ENCODE data around the gene ARHGAP42. TPM values are rescaled to one million over a fixed set of nuclear protein-coding genes. Genes with fewer than 3 reads are reported as not detected.

Gene ARHGAP42
- total RNA-seq, 4 donors from 2014 or later = 24.5 to 49.5 (median 26.7) TPM

DNA sequence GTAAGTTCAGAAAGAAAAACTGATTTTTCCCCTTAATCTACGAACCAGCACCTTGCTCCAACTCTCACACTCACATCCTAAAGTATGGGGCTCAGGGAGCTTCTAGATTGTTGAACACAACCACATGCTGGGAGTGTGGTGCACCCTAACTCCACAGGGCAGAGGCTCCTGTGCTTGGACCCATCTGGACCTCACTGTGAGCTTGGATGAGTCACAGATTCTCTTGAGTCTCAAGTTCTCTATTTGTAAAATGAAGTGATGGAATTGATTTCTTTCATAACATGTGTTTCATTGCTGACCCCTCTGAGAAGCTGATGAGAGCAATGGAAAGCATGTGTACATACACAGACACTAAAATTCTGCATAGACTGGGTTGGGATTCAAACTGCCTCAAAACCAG lies 332.8 kb downstream of the ARHGAP42 start:
- H3K4me1 ChIP-seq = no peaks in the 10 kb centered on the region

DNA sequence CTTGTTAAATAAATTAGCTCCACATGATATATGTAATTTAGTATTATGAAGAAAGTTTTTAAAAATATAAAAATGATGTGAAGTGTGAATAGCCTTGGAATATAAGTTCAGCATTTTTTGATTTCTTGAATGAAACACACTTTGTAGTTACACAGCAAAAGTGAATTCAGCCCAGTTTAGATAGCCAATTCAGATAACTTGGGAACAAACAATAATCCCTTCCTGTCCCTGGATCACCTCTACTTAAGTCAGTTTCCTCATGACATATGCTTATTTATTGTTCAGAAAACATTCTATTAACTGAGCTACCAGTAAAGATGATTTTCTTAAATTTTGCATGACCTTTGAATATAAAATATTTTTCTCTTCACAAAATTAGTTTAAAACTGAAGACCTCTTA lies 335.2 kb downstream of the ARHGAP42 start:
- H3K4me3 ChIP-seq = no peak overlapping the region
- H3K27ac ChIP-seq = no peak overlapping the region
- no peak for TF ChIP-seq POLR2A (IDR thresholded peaks at IDR 0.05)
- TF ChIP-seq, protein P1, sequence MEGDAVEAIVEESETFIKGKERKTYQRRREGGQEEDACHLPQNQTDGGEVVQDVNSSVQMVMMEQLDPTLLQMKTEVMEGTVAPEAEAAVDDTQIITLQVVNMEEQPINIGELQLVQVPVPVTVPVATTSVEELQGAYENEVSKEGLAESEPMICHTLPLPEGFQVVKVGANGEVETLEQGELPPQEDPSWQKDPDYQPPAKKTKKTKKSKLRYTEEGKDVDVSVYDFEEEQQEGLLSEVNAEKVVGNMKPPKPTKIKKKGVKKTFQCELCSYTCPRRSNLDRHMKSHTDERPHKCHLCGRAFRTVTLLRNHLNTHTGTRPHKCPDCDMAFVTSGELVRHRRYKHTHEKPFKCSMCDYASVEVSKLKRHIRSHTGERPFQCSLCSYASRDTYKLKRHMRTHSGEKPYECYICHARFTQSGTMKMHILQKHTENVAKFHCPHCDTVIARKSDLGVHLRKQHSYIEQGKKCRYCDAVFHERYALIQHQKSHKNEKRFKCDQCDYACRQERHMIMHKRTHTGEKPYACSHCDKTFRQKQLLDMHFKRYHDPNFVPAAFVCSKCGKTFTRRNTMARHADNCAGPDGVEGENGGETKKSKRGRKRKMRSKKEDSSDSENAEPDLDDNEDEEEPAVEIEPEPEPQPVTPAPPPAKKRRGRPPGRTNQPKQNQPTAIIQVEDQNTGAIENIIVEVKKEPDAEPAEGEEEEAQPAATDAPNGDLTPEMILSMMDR (IDR thresholded peaks at IDR 0.05) = no peak
- H3K27me3 ChIP-seq = no peaks in the 10 kb centered on the region
- no peaks in the 10 kb centered on the region for H3K9me3 ChIP-seq
- H3K36me3 ChIP-seq = no peaks in the 10 kb centered on the region
- no peaks in the 10 kb centered on the region for H3K4me1 ChIP-seq
- no peak for DNase-seq

More for the DNA sequence above, 332.8 kb downstream of the ARHGAP42 start:
- no peaks in the 10 kb centered on the region for H3K9me3 ChIP-seq
- H3K4me3 ChIP-seq = no peak overlapping the region
- no peak for DNase-seq
- H3K27ac ChIP-seq = no peak overlapping the region
- no peak for TF ChIP-seq POLR2A (IDR thresholded peaks at IDR 0.05)
- TF ChIP-seq, protein P1 (IDR thresholded peaks at IDR 0.05) = no peak
- no peaks in the 10 kb centered on the region for H3K27me3 ChIP-seq
- H3K36me3 ChIP-seq = no peaks in the 10 kb centered on the region

DNA sequence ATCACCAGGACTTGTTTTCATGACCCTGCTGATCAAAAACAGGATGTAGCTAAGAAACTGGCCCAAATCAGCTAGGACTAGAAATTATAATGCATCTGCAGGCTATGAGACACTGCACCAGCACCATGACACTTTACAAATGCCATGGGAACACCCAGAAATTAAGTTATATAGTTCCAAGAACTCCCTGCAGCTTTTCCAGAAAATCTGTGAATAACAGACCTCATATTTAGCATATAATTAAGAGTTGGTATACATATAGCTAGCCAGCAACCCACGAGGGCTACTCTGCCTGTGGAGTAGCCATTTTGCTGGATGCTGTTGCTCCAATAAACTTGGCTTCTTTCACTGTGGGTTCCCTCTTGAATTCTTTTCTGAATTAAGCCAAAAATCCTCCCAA lies 341.6 kb downstream of the ARHGAP42 start:
- no peaks in the 10 kb centered on the region for H3K9me3 ChIP-seq
- TF ChIP-seq POLR2A (IDR thresholded peaks at IDR 0.05) = no peak

DNA sequence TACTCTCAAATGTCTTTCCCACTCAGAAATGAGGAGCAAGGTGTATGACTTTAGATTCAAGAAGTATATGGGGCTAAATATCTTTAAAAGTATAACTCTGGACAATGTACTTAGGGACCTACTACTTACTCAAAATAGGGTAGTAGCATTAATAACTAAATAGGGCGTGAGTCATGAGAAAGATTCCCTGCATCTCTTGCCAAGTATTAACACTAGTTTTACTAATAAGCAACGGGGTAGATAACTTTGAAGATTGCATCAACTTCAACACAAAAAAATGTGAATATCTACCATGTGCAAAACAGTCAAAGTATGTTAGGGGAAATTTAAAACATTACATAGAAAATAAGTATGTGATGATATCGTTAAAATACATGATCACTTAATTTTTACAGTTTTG lies 342.9 kb downstream of the ARHGAP42 start:
- Histone ChIP-seq H3K36me3 (no peaks in the 10 kb centered on the region), H3K27ac (no peak overlapping the region), H3K9me3 (no peaks in the 10 kb centered on the region), H3K27me3 (no peaks in the 10 kb centered on the region), H3K4me1 (no peaks in the 10 kb centered on the region), H3K4me3 (no peak overlapping the region)
- no peak for TF ChIP-seq POLR2A (IDR thresholded peaks at IDR 0.05)
- TF ChIP-seq, protein P1 (IDR thresholded peaks at IDR 0.05) = no peak
- DNase-seq = no peak

More for the DNA sequence above, 341.6 kb downstream of the ARHGAP42 start:
- H3K36me3 ChIP-seq = no peaks in the 10 kb centered on the region
- no peaks in the 10 kb centered on the region for H3K27me3 ChIP-seq
- no peaks in the 10 kb centered on the region for H3K4me1 ChIP-seq
- no peak overlapping the region for H3K4me3 ChIP-seq
- H3K27ac ChIP-seq = no peak overlapping the region
- no peak for DNase-seq

DNA sequence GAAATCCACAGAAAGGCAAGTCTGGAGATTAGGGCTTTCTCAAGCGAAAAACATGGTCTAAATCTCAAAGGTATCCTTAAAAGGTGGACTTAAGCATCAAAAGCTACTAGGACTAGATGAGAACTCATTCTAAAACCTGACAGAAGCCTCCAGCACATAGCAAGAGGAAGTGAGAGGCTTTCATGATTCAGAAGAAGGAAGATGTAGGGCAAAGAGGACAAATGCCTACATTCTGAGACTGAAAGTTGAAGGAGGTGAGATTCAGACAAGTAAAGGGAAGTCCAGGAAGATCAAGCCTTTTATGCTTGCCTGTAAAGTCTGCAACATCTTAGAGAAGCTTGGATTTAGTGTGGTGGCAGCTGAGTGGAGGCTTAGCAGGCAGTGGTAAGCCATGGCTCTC lies 343.6 kb downstream of the ARHGAP42 start:
- Histone ChIP-seq H3K9me3 (no peaks in the 10 kb centered on the region), H3K4me1 (no peaks in the 10 kb centered on the region), H3K4me3 (no peak overlapping the region), H3K27ac (no peak overlapping the region), H3K27me3 (no peaks in the 10 kb centered on the region), H3K36me3 (no peaks in the 10 kb centered on the region)
- no peak for TF ChIP-seq POLR2A (IDR thresholded peaks at IDR 0.05)
- TF ChIP-seq, protein P1 (IDR thresholded peaks at IDR 0.05) = no peak
- DNase-seq = no peak

DNA sequence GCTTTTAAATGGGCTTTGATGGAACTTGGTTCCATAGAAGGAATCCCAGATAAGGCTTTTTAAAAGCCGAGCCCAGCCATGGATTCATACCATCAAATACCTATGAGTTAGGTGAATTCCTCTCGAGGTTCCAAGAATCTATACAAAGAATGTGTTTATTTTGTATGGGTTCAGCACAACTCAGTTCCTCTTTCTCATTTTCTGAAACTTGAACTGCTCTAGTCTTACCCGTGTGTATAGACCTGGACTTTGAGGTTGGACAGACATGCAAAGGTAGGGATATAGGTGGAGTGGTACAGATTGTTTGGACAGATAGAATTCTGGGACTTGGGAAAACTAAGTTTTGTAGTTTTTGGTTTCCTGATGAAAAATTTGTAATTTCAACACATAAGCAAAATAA lies 344.6 kb downstream of the ARHGAP42 start:
- TF ChIP-seq, protein P1 (IDR thresholded peaks at IDR 0.05) = no peak
- no peak for TF ChIP-seq POLR2A (IDR thresholded peaks at IDR 0.05)
- no peaks in the 10 kb centered on the region for H3K9me3 ChIP-seq

More for the DNA sequence above, 344.6 kb downstream of the ARHGAP42 start:
- H3K4me1 ChIP-seq = no peaks in the 10 kb centered on the region
- H3K4me3 ChIP-seq = no peak overlapping the region
- no peaks in the 10 kb centered on the region for H3K36me3 ChIP-seq
- DNase-seq = no peak
- H3K27me3 ChIP-seq = no peaks in the 10 kb centered on the region
- H3K27ac ChIP-seq = no peak overlapping the region
